ENCODE results near the gene TMEM130. TPM values are rescaled to one million over a fixed set of nuclear protein-coding genes. Genes with fewer than 3 reads are reported as not detected.

TMEM130 gene
- total and polyA plus RNA-seq, 2 experiments from 2014 or later: 0.33 to 0.90 TPM

DNA sequence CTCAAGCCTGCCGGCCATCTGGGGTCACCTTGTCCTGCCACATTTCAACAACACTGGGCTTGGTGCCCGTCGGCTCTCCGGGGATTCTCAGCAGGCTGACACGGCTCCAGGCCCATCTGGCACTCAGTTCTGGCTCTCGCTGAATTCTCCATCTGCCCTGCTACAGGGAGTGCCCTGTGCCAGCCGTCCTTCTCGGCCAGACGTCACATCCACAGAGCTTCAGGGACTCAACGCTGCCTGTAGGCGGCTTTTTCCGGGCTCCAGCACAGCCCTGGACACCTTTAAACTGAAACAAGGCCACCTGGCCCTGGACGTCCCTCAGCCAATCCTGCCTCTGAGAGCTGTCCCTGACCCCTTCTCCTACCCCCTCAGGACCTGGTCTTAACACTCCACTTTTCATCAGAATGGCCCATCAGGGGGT is 43.0 kb downstream of the TMEM130 start:
- H3K79me2 ChIP-seq: no peaks in the 10 kb centered on the region
- H3K4me3 ChIP-seq: no peak overlapping the region
- H3K4me1 ChIP-seq (ENCODE audit: insufficient read depth): peaks cover 4% of the 10 kb centered on the region
- H2AFZ ChIP-seq: no peak overlapping the region
- DNase-seq (ENCODE audit: low spot score): no peak
- H3K27ac ChIP-seq: no peak overlapping the region
- no peaks in the 10 kb centered on the region for H3K9me3 ChIP-seq (ENCODE audit: low read depth)
- no peaks in the 10 kb centered on the region for H3K27me3 ChIP-seq
- no peaks in the 10 kb centered on the region for H4K20me1 ChIP-seq (ENCODE audit: insufficient read depth, poor library complexity, severe bottlenecking)
- H3K36me3 ChIP-seq (replicated peaks; ENCODE audit: insufficient read depth, low read depth): no peaks in the 10 kb centered on the region
- WGBS (ENCODE audit: low lambda C conversion rate, missing lambda C conversion rate): 60% methylated on average over 13 of the region's 13 CpGs
- H3K4me2 ChIP-seq: no peak overlapping the region
- H3K9me2 ChIP-seq (replicated peaks; ENCODE audit: insufficient read depth): no peaks in the 10 kb centered on the region
- TF ChIP-seq EZH2phosphoT487 (IDR thresholded peaks at IDR 0.05; ENCODE audit: low read depth, severe bottlenecking, unreplicated experiment) (no peak), EZH2 (IDR thresholded peaks at IDR 0.05; ENCODE audit: borderline replicate concordance) (no peak)
- TF ChIP-seq, protein P1, sequence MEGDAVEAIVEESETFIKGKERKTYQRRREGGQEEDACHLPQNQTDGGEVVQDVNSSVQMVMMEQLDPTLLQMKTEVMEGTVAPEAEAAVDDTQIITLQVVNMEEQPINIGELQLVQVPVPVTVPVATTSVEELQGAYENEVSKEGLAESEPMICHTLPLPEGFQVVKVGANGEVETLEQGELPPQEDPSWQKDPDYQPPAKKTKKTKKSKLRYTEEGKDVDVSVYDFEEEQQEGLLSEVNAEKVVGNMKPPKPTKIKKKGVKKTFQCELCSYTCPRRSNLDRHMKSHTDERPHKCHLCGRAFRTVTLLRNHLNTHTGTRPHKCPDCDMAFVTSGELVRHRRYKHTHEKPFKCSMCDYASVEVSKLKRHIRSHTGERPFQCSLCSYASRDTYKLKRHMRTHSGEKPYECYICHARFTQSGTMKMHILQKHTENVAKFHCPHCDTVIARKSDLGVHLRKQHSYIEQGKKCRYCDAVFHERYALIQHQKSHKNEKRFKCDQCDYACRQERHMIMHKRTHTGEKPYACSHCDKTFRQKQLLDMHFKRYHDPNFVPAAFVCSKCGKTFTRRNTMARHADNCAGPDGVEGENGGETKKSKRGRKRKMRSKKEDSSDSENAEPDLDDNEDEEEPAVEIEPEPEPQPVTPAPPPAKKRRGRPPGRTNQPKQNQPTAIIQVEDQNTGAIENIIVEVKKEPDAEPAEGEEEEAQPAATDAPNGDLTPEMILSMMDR (IDR thresholded peaks at IDR 0.05; ENCODE audit: poor library complexity): no peak

DNA sequence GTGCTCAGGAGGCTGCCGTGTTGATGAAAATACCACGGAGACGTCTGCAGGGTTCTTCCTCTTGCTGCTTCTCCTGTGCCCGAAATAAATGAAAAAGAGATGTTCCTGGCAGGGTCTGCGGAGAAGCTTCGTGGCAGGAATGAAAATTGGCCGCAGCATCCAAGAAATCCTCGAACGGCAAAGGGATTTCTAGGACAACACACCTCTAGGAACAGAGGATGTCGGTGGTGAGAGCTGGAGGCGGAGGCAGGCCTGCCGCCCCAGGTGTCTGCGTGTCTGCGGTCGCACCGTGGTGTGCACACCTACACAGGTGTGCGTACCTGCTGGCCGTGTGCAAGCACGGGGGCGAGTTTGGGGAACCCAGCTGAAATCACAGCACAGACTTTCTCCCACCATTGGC is 43.4 kb downstream of the TMEM130 start:
- no peak overlapping the region for H3K27ac ChIP-seq
- no peaks in the 10 kb centered on the region for H4K20me1 ChIP-seq (ENCODE audit: insufficient read depth, poor library complexity, severe bottlenecking)
- TF ChIP-seq, protein P1 (IDR thresholded peaks at IDR 0.05; ENCODE audit: poor library complexity): no peak
- no peak for TF ChIP-seq EZH2 (IDR thresholded peaks at IDR 0.05; ENCODE audit: borderline replicate concordance)
- no peak for TF ChIP-seq EZH2phosphoT487 (IDR thresholded peaks at IDR 0.05; ENCODE audit: low read depth, severe bottlenecking, unreplicated experiment)
- H3K36me3 ChIP-seq (replicated peaks; ENCODE audit: insufficient read depth, low read depth): no peaks in the 10 kb centered on the region
- no peaks in the 10 kb centered on the region for H3K27me3 ChIP-seq
- no peaks in the 10 kb centered on the region for H3K9me3 ChIP-seq (ENCODE audit: low read depth)
- no peak for DNase-seq (ENCODE audit: low spot score)
- H3K4me3 ChIP-seq: no peak overlapping the region
- H2AFZ ChIP-seq: no peak overlapping the region
- WGBS (ENCODE audit: low lambda C conversion rate, missing lambda C conversion rate): 85% methylated on average over 20 of the region's 20 CpGs
- H3K79me2 ChIP-seq: no peaks in the 10 kb centered on the region
- no peaks in the 10 kb centered on the region for H3K9me2 ChIP-seq (replicated peaks; ENCODE audit: insufficient read depth)
- no peak overlapping the region for H3K4me2 ChIP-seq
- peaks cover 4% of the 10 kb centered on the region for H3K4me1 ChIP-seq (ENCODE audit: insufficient read depth)

DNA sequence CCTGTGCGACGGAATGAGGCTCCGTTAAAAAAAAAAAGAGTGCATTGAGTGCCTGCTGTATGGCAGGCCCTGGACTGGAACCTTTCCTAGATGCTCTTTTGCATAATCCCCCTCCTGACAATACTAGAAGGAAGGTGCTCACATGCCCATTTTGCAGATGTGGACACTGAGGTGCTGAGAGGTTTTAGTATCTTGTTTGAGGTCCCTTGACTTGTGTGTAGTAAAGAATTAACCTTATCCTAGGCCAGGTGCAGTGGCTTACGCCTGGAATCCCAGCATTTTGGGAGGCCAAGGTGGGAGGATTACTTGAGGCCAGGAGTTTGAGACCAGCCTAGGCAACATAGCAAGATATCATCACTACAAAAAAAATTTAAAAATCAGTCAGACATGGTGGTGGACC is 46.6 kb downstream of the TMEM130 start:
- H3K9me3 ChIP-seq (ENCODE audit: low read depth): no peaks in the 10 kb centered on the region
- TF ChIP-seq, protein P1 (IDR thresholded peaks at IDR 0.05; ENCODE audit: poor library complexity): no peak
- TF ChIP-seq EZH2 (IDR thresholded peaks at IDR 0.05; ENCODE audit: borderline replicate concordance) (no peak), EZH2phosphoT487 (IDR thresholded peaks at IDR 0.05; ENCODE audit: low read depth, severe bottlenecking, unreplicated experiment) (no peak)
- H3K9me2 ChIP-seq (replicated peaks; ENCODE audit: insufficient read depth): no peaks in the 10 kb centered on the region
- peak overlapping the region; percentile 42 for H3K27ac ChIP-seq
- no peaks in the 10 kb centered on the region for H3K36me3 ChIP-seq (replicated peaks; ENCODE audit: insufficient read depth, low read depth)
- H3K4me3 ChIP-seq: no peak overlapping the region
- no peak overlapping the region for H2AFZ ChIP-seq
- H4K20me1 ChIP-seq (ENCODE audit: insufficient read depth, poor library complexity, severe bottlenecking): no peaks in the 10 kb centered on the region
- no peaks in the 10 kb centered on the region for H3K27me3 ChIP-seq
- peaks cover 8% of the 10 kb centered on the region for H3K4me1 ChIP-seq (ENCODE audit: insufficient read depth)
- DNase-seq (ENCODE audit: low spot score): no peak
- over 99% methylated on average over 4 of the region's 4 CpGs for WGBS (ENCODE audit: low lambda C conversion rate, missing lambda C conversion rate)
- H3K79me2 ChIP-seq: no peaks in the 10 kb centered on the region
- H3K4me2 ChIP-seq: no peak overlapping the region

DNA sequence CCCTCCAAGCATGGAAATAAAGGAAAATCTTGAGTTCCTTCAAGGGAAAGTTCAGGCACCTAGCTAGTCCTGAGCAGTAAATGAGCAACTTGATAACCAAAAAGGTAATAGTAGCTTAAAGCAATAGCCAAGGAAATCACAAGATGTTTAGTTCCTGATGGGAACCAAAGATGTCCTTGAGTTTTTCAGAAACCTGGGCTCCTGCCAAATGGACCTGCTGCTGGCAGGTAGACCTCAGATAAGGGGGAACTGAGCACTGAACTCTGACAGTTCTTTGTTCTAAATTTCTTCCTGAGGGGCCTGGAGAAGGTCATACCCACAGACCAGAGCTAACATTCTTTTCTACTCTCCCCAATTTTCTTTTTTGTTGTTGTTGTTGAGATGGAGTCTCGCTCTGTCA is 48.5 kb downstream of the TMEM130 start:
- no peak overlapping the region for H2AFZ ChIP-seq
- no peaks in the 10 kb centered on the region for H3K27me3 ChIP-seq
- no peak overlapping the region for H3K4me2 ChIP-seq
- peaks cover 8% of the 10 kb centered on the region for H3K4me1 ChIP-seq (ENCODE audit: insufficient read depth)
- H3K4me3 ChIP-seq: no peak overlapping the region
- TF ChIP-seq EZH2 (IDR thresholded peaks at IDR 0.05; ENCODE audit: borderline replicate concordance) (no peak), EZH2phosphoT487 (IDR thresholded peaks at IDR 0.05; ENCODE audit: low read depth, severe bottlenecking, unreplicated experiment) (no peak)
- TF ChIP-seq, protein P1 (IDR thresholded peaks at IDR 0.05; ENCODE audit: poor library complexity): no peak
- H3K9me3 ChIP-seq (ENCODE audit: low read depth): no peaks in the 10 kb centered on the region
- H3K79me2 ChIP-seq: no peaks in the 10 kb centered on the region
- no peaks in the 10 kb centered on the region for H3K9me2 ChIP-seq (replicated peaks; ENCODE audit: insufficient read depth)
- no peak for DNase-seq (ENCODE audit: low spot score)
- no peaks in the 10 kb centered on the region for H4K20me1 ChIP-seq (ENCODE audit: insufficient read depth, poor library complexity, severe bottlenecking)
- H3K36me3 ChIP-seq (replicated peaks; ENCODE audit: insufficient read depth, low read depth): no peaks in the 10 kb centered on the region
- WGBS (ENCODE audit: low lambda C conversion rate, missing lambda C conversion rate): 94% methylated on average over 1 of the region's 1 CpG
- H3K27ac ChIP-seq: no peak overlapping the region
